ENCODE data around the gene RAB9A.

DNA sequence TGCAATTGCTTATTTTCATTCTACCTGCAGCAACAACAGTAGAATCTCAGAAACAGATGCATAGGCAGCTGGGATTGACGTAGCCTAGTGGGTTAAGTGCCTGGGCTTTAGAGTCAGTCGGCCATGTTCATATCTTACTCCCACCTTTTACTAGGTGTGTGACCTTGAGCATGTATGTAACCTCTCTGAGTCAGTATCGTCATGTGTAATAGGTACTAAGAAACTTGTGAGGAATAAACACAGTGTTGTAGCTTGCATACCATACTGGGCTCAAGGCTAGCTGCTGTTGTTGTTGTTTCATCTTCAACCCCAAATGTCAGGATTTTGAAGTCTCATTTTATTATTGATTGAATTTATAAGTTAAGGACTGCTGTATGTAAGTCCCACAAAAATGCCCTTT is 14.2 kb downstream of the RAB9A start:
- TF ChIP-seq, protein P1, sequence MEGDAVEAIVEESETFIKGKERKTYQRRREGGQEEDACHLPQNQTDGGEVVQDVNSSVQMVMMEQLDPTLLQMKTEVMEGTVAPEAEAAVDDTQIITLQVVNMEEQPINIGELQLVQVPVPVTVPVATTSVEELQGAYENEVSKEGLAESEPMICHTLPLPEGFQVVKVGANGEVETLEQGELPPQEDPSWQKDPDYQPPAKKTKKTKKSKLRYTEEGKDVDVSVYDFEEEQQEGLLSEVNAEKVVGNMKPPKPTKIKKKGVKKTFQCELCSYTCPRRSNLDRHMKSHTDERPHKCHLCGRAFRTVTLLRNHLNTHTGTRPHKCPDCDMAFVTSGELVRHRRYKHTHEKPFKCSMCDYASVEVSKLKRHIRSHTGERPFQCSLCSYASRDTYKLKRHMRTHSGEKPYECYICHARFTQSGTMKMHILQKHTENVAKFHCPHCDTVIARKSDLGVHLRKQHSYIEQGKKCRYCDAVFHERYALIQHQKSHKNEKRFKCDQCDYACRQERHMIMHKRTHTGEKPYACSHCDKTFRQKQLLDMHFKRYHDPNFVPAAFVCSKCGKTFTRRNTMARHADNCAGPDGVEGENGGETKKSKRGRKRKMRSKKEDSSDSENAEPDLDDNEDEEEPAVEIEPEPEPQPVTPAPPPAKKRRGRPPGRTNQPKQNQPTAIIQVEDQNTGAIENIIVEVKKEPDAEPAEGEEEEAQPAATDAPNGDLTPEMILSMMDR (conservative IDR thresholded peaks at IDR 0.05; ENCODE audit: low read depth, low read length) = no peak
- no peak for TF ChIP-seq EZH2phosphoT487 (IDR thresholded peaks at IDR 0.05; ENCODE audit: borderline replicate concordance, low read length)

Data from PC-3 (cell line).